ENCODE data around the gene DGKI. TPM values are rescaled to one million over a fixed set of nuclear protein-coding genes. Genes with fewer than 3 reads are reported as not detected.

Gene DGKI
- total and polyA plus RNA-seq, 4 experiments from 2014 or later: 0.11 TPM; not detected in 3

DNA sequence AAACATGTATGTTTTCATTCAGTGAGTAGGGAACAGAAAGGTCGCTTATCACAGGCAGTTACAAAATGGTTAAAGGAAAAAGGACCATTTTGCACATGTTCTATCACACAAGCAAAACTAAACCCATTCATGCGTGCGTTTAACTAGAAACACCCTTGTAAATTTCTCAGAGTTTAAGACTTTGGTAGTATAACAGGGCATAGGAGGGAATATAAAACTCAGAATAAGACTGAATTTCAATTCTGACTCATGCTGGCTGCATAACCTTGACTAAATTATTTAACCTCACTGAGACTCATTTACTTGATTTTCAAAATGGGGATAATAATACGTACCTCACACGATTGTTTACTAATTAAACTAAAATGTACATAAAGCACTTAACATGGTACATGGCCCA lies 259.4 kb downstream of the DGKI start:
- no peak overlapping the region for H3K27ac Mint-ChIP-seq
- intact Hi-C loops (cut with micrococcal nuclease): no loop called here

DNA sequence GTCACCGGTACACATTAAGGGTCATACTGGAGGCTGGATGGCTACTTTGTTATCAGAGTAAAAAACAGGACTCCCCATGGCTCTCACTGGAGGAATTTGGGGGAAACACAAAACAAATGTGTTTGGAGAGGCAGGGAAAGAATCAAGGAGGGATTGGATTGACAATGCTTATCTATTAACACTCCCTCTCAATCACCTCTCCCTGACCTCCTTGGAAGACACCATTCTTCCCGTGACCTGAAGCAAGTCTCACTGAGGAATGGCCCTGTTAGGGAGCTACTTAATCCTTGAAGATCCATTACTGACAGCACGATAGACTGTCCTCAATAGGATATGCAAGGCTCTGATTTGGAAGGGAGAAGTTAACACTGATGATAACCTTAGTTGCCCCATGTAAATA lies 261.2 kb downstream of the DGKI start:
- CTCF ChIA-PET (ENCODE audit: partially characterized antibody): no interaction called here
- no peaks in the 10 kb centered on the region for H3K9me3 Mint-ChIP-seq
- Histone ChIP-seq H3K4me1 (ENCODE audit: insufficient read depth, low read length) (no peaks in the 10 kb centered on the region), H3K27ac (ENCODE audit: low read depth, low read length) (no peak overlapping the region), H3K36me3 (ENCODE audit: insufficient read depth, low read length) (no peaks in the 10 kb centered on the region), H3K4me3 (ENCODE audit: low read length in 2 of 2) (no peak overlapping the region), H3K9me3 (ENCODE audit: control insufficient read depth in 1 of 2, low read length in 2 of 2) (no peaks in the 10 kb centered on the region), H3K27me3 (ENCODE audit: insufficient read depth, low read length) (no peaks in the 10 kb centered on the region)
- H3K27ac Mint-ChIP-seq: no peak overlapping the region
- POLR2A ChIA-PET (ENCODE audit: partially characterized antibody): no interaction called here
- H3K4me1 Mint-ChIP-seq: no peaks in the 10 kb centered on the region
- intact Hi-C loops (cut with micrococcal nuclease): no loop called here
- H3K27me3 Mint-ChIP-seq: peaks cover 5 to 6% of the 10 kb centered on the region in 2 donors
- no peak for DNase-seq
- no peaks in the 10 kb centered on the region for H3K36me3 Mint-ChIP-seq
- no peak overlapping the region for H3K4me3 Mint-ChIP-seq

More for the DNA sequence above, 259.4 kb downstream of the DGKI start:
- Mint-ChIP-seq H3K27me3 (peaks cover 5 to 6% of the 10 kb centered on the region in 2 donors), H3K9me3 (no peaks in the 10 kb centered on the region), H3K4me1 (no peaks in the 10 kb centered on the region), H3K36me3 (no peaks in the 10 kb centered on the region), H3K4me3 (no peak overlapping the region)
- Histone ChIP-seq H3K9me3 (ENCODE audit: control insufficient read depth in 1 of 2, low read length in 2 of 2) (no peaks in the 10 kb centered on the region), H3K36me3 (ENCODE audit: insufficient read depth, low read length) (no peaks in the 10 kb centered on the region), H3K4me1 (ENCODE audit: insufficient read depth, low read length) (no peaks in the 10 kb centered on the region), H3K27ac (ENCODE audit: low read depth, low read length) (no peak overlapping the region), H3K4me3 (ENCODE audit: low read length in 2 of 2) (no peak overlapping the region), H3K27me3 (ENCODE audit: insufficient read depth, low read length) (no peaks in the 10 kb centered on the region)
- no peak for DNase-seq
- CTCF ChIA-PET (ENCODE audit: partially characterized antibody): no interaction called here
- POLR2A ChIA-PET (ENCODE audit: partially characterized antibody): no interaction called here

DNA sequence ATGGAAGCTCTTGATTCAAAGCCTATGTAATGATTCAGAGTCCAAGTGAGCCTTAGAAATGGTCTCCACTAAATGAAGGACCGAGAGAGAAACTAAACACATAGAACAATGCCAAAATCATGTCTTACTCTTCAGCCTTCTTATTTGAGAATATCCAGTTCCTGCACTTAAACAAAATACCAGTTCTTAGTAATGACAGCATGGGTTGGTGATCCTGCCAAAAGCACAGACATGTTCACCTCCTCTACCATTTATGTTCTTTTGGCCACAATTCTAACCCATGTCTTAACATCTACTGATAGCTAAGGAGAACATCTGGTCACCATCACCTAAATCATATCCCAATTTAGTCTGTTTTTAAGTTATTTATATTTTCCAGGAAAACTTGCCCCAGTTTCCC lies 263.6 kb downstream of the DGKI start:
- intact Hi-C loops (cut with micrococcal nuclease): no loop called here
- Histone ChIP-seq H3K36me3 (ENCODE audit: insufficient read depth, low read length) (no peaks in the 10 kb centered on the region), H3K27me3 (ENCODE audit: insufficient read depth, low read length) (no peaks in the 10 kb centered on the region), H3K4me3 (ENCODE audit: low read length in 2 of 2) (no peak overlapping the region), H3K9me3 (ENCODE audit: control insufficient read depth in 1 of 2, low read length in 2 of 2) (no peaks in the 10 kb centered on the region), H3K27ac (ENCODE audit: low read depth, low read length) (no peak overlapping the region), H3K4me1 (ENCODE audit: insufficient read depth, low read length) (no peaks in the 10 kb centered on the region)
- peaks cover 0 to 6% of the 10 kb centered on the region in 2 donors for H3K27me3 Mint-ChIP-seq
- no peak overlapping the region for H3K4me3 Mint-ChIP-seq
- no peak for DNase-seq
- ChIA-PET CTCF (ENCODE audit: partially characterized antibody) (no interaction called here), POLR2A (ENCODE audit: partially characterized antibody) (no interaction called here)
- no peaks in the 10 kb centered on the region for H3K36me3 Mint-ChIP-seq
- H3K9me3 Mint-ChIP-seq: no peaks in the 10 kb centered on the region
- H3K4me1 Mint-ChIP-seq: no peaks in the 10 kb centered on the region
- no peak overlapping the region for H3K27ac Mint-ChIP-seq

DNA sequence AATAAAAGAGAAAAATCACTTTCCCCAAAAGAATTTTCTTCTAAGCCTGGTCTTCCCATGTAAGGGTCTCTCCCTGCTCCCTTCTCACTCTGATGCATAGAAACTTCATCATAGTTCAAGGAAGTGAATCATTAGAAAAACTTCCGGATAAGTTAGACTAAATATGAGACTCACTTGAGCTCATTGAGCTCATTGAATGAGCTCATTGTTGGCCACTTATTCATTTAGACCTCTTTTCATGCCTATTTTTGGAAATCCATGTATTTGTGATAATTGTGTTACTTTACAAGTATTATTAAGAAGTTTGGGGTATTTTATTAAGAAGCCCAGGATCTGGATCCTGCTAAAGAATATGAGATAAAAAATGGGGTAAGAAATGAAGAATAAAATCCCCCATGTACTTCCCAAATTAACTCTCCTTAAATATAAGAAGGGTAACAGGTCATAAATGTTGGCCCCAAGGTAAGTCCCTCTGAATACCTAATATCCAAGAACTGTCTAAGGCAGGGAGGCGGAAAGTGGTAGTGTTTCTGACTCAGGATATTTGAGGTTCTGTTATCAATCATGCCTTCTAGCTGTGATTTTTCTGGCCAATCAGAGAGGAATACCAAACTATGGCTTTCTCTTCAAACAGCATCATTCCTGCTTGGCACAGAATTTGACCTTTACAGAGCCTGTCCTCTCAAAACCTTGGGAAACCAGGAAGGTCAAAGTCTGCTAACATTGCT lies 266.7 kb downstream of the DGKI start:
- peaks cover 0 to 4% (median 0%) of the 10 kb centered on the region in 4 donors for H3K4me1 Mint-ChIP-seq
- ChIA-PET CTCF (ENCODE audit: partially characterized antibody) (no interaction called here), POLR2A (ENCODE audit: partially characterized antibody) (no interaction called here)
- Histone ChIP-seq H3K27me3 (ENCODE audit: insufficient read depth, low read length) (no peaks in the 10 kb centered on the region), H3K27ac (ENCODE audit: low read depth, low read length) (no peak overlapping the region), H3K36me3 (ENCODE audit: insufficient read depth, low read length) (no peaks in the 10 kb centered on the region), H3K4me3 (ENCODE audit: low read length in 2 of 2) (no peak overlapping the region), H3K9me3 (ENCODE audit: control insufficient read depth in 1 of 2, low read length in 2 of 2) (no peaks in the 10 kb centered on the region), H3K4me1 (ENCODE audit: insufficient read depth, low read length) (no peaks in the 10 kb centered on the region)
- no peak overlapping the region for H3K27ac Mint-ChIP-seq
- H3K9me3 Mint-ChIP-seq: no peaks in the 10 kb centered on the region
- intact Hi-C loops (cut with micrococcal nuclease): no loop called here
- no peak for DNase-seq
- H3K4me3 Mint-ChIP-seq: no peak overlapping the region
- no peaks in the 10 kb centered on the region for H3K36me3 Mint-ChIP-seq
- peaks cover 0 to 5% of the 10 kb centered on the region in 2 donors for H3K27me3 Mint-ChIP-seq

GRCh38 chr7:137578541-137578940 lies 268.2 kb downstream of the DGKI start:
- Histone ChIP-seq H3K27ac (ENCODE audit: low read depth, low read length) (no peak overlapping the region), H3K4me1 (ENCODE audit: insufficient read depth, low read length) (no peaks in the 10 kb centered on the region), H3K9me3 (ENCODE audit: control insufficient read depth in 1 of 2, low read length in 2 of 2) (no peaks in the 10 kb centered on the region), H3K27me3 (ENCODE audit: insufficient read depth, low read length) (no peaks in the 10 kb centered on the region), H3K36me3 (ENCODE audit: insufficient read depth, low read length) (no peaks in the 10 kb centered on the region), H3K4me3 (ENCODE audit: low read length in 2 of 2) (no peak overlapping the region)
- Mint-ChIP-seq H3K36me3 (no peaks in the 10 kb centered on the region), H3K4me1 (peaks cover 0 to 4% (median 0%) of the 10 kb centered on the region in 4 donors), H3K4me3 (no peak overlapping the region), H3K27ac (no peak overlapping the region), H3K27me3 (no peaks in the 10 kb centered on the region), H3K9me3 (peaks cover 0 to 2% (median 0%) of the 10 kb centered on the region in 8 donors)
- intact Hi-C loops (cut with micrococcal nuclease): no loop called here
- no peak for DNase-seq
- POLR2A ChIA-PET (ENCODE audit: partially characterized antibody): no interaction called here
- CTCF ChIA-PET (ENCODE audit: partially characterized antibody): no interaction called here

GRCh38 chr7:137577184-137577583 lies 269.6 kb downstream of the DGKI start:
- H3K36me3 Mint-ChIP-seq: no peaks in the 10 kb centered on the region
- ChIA-PET POLR2A (ENCODE audit: partially characterized antibody) (no interaction called here), CTCF (ENCODE audit: partially characterized antibody) (no interaction called here)
- H3K27me3 ChIP-seq (ENCODE audit: insufficient read depth, low read length): no peaks in the 10 kb centered on the region
- H3K4me1 ChIP-seq (ENCODE audit: insufficient read depth, low read length): no peaks in the 10 kb centered on the region
- no peak for DNase-seq
- peaks cover 0 to 4% (median 0%) of the 10 kb centered on the region in 4 donors for H3K4me1 Mint-ChIP-seq
- H3K9me3 ChIP-seq (ENCODE audit: control insufficient read depth in 1 of 2, low read length in 2 of 2): no peaks in the 10 kb centered on the region
- H3K36me3 ChIP-seq (ENCODE audit: insufficient read depth, low read length): no peaks in the 10 kb centered on the region
- no peak overlapping the region for H3K27ac Mint-ChIP-seq
- no peak overlapping the region for H3K27ac ChIP-seq (ENCODE audit: low read depth, low read length)
- H3K27me3 Mint-ChIP-seq: no peaks in the 10 kb centered on the region
- no peak overlapping the region for H3K4me3 Mint-ChIP-seq
- intact Hi-C loops (cut with micrococcal nuclease): no loop called here
- H3K9me3 Mint-ChIP-seq: peaks cover 0 to 2% (median 0%) of the 10 kb centered on the region in 8 donors
- no peak overlapping the region for H3K4me3 ChIP-seq (ENCODE audit: low read length in 2 of 2)

- H3K4me3 ChIP-seq (ENCODE audit: low read length in 2 of 2): no peak overlapping the region
- intact Hi-C loops (cut with micrococcal nuclease): no loop called here
- CTCF ChIA-PET (ENCODE audit: partially characterized antibody): no interaction called here
- H3K9me3 ChIP-seq (ENCODE audit: control insufficient read depth in 1 of 2, low read length in 2 of 2): no peaks in the 10 kb centered on the region
- H3K27ac ChIP-seq (ENCODE audit: low read depth, low read length): no peak overlapping the region
- Mint-ChIP-seq H3K9me3 (peaks cover 0 to 2% (median 0%) of the 10 kb centered on the region in 8 donors), H3K4me3 (no peak overlapping the region), H3K4me1 (peaks cover 0 to 4% (median 0%) of the 10 kb centered on the region in 4 donors), H3K36me3 (no peaks in the 10 kb centered on the region), H3K27me3 (no peaks in the 10 kb centered on the region), H3K27ac (no peak overlapping the region)
- H3K36me3 ChIP-seq (ENCODE audit: insufficient read depth, low read length): no peaks in the 10 kb centered on the region
- DNase-seq: no peak
- H3K27me3 ChIP-seq (ENCODE audit: insufficient read depth, low read length): no peaks in the 10 kb centered on the region
- no peaks in the 10 kb centered on the region for H3K4me1 ChIP-seq (ENCODE audit: insufficient read depth, low read length)
- POLR2A ChIA-PET (ENCODE audit: partially characterized antibody): no interaction called here
Measured at GRCh38 chr7:137576481-137576880, 270.3 kb downstream of the DGKI start.

Data from CD4-positive, alpha-beta memory T cell (primary cell).